Testis (tissue), 3 donors: Measurements from ENCODE around the gene ATP10A. TPM values are rescaled to one million over a fixed set of nuclear protein-coding genes. Genes with fewer than 3 reads are reported as not detected.

ENCODE experiments used
- DNase-seq: peaks from one replicate; pipeline ENCODE4 v3.0.0-alpha.2; 2019
- H3K27ac ChIP-seq, 2 donors: fragments of 200-600 bp; sonication (generic); one replicate each; pipeline ENCODE4 v1.5.1; 2019
- H3K27me3 ChIP-seq: fragments of 200-600 bp; sonication (generic); one replicate; pipeline ENCODE4 v1.5.1; 2019
- H3K36me3 ChIP-seq: fragments of 200-600 bp; sonication (generic); one replicate; pipeline ENCODE4 v1.5.1; 2017; ENCODE audit warnings: low read depth; ENCODE audit errors: missing control alignments
- H3K4me1 ChIP-seq: fragments of 200-600 bp; sonication (generic); one replicate; pipeline ENCODE4 v1.5.1; 2019
- H3K4me3 ChIP-seq, 2 donors: fragments of 200-600 bp; sonication (generic); one replicate each; pipeline ENCODE4 v1.5.1; 2017 to 2019
- H3K9me3 ChIP-seq: fragments of 200-600 bp; sonication (generic); one replicate; pipeline ENCODE4 v1.5.1; 2017
- CTCF ChIP-seq, 3 experiments: fragments of 450-650 bp in 2 of 3; fragments of 200-600 bp in 1 of 3; sonication (generic) in 1 of 3; IDR thresholded peaks; one replicate each; pipeline ENCODE4 v1.5.1; 2016 to 2019; ENCODE audit warnings: antibody characterized with exemption in 3 of 3, mild to moderate bottlenecking in 2 of 3, moderate library complexity in 1 of 3
- POLR2A ChIP-seq: fragments of 450-650 bp; IDR thresholded peaks from one replicate; pipeline ENCODE4 v1.6.1; 2017; ENCODE audit warnings: antibody characterized with exemption, mild to moderate bottlenecking, moderate library complexity
- WGBS, 2 donors: methylation state at CpG; one replicate each; pipeline ENCODE4 v1.1.5; 2018; 5-methylcytosine and 5-hydroxymethylcytosine counted together
- intact Hi-C: fragments of 100-400 bp; cut with DNase I; formaldehyde crosslinking; loops from one replicate; pipeline ENCODE4 v1.15.1; 2023; ENCODE audit warnings: low total_unique reads
- polyA plus RNA-seq: library from polyadenylated mRNA; stranded (reverse); fragments of 350-450 nt; fragmentation: Illumina TruSeq; extraction: RNeasy Lipid Tissue Mini Kit (QIAGEN cat#74804); gene quantifications from one replicate; pipeline ENCODE4 v1.2.3, GENCODE V29; 2014; ENCODE audit warnings: low read depth, low replicate concordance; ENCODE audit not compliant: insufficient read depth
- total RNA-seq, 2 donors: library from RNA; depleted of rRNA; stranded (reverse); fragments of >200 nt; gene quantifications; one replicate each; pipeline ENCODE4 v1.2.3, GENCODE V29; 2016

The ATP10A gene
- total and polyA plus RNA-seq, 3 donors from 2014 or later = 13.6 to 26.5 (median 22.8) TPM

DNA sequence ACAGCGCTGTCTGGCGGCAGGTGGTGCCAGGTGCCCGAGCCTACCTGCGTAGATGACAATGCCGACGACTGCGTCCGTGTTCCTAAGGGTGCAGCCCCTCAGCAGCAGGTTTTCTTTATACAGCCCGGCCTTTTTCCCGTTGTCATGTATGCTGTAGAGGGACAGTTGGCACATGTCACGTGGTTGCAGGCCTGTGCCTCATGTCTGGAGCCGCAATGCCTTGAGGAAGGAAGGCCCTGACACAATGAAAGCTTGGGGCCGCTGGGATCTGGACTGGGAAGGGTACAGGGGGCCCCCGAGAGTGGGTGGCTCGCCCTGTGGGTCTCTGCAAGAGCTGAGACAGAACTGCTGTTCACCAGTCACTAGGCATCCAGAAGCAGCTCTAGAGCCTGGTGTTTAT is 136.0 kb downstream of the ATP10A start:
- H3K27me3 ChIP-seq = no peaks in the 10 kb centered on the region
- WGBS, 2 donors = 53 to 74% methylated on average over 12 to 15 of the region's 15 CpGs
- intact Hi-C loops = no loop called here
- no peaks in the 10 kb centered on the region for H3K36me3 ChIP-seq
- H3K9me3 ChIP-seq = no peaks in the 10 kb centered on the region
- TF ChIP-seq CTCF (IDR thresholded peaks at IDR 0.05) (no peak), POLR2A (no peak)
- DNase-seq = peak; percentile 12
- H3K4me1 ChIP-seq = no peaks in the 10 kb centered on the region
- H3K4me3 ChIP-seq = no peak overlapping the region
- H3K27ac ChIP-seq = no peak overlapping the region

GRCh38 chr15:25725758-25726157 is 137.4 kb downstream of the ATP10A start:
- intact Hi-C loops = no loop called here
- Histone ChIP-seq H3K4me3 (no peak overlapping the region), H3K4me1 (no peaks in the 10 kb centered on the region), H3K27me3 (no peaks in the 10 kb centered on the region), H3K36me3 (no peaks in the 10 kb centered on the region), H3K27ac (no peak overlapping the region), H3K9me3 (no peaks in the 10 kb centered on the region)
- DNase-seq = peak; percentile 2
- TF ChIP-seq CTCF (IDR thresholded peaks at IDR 0.05) = no peak
- no peak for TF ChIP-seq POLR2A
- 93 to 98% methylated on average over 14 of the region's 14 CpGs for WGBS, 2 donors

- H3K27me3 ChIP-seq = no peaks in the 10 kb centered on the region
- H3K4me1 ChIP-seq = no peaks in the 10 kb centered on the region
- no peaks in the 10 kb centered on the region for H3K9me3 ChIP-seq
- no peak for TF ChIP-seq CTCF (IDR thresholded peaks at IDR 0.05)
- no peak for TF ChIP-seq POLR2A
- H3K36me3 ChIP-seq = no peaks in the 10 kb centered on the region
- no peak overlapping the region for H3K4me3 ChIP-seq
- no peak overlapping the region for H3K27ac ChIP-seq
- DNase-seq = peak; percentile 1
- 95 to 96% methylated on average over 4 to 7 of the region's 7 CpGs for WGBS, 2 donors
- intact Hi-C loops = no loop called here
These were observed 138.2 kb downstream of the ATP10A start for GRCh38 chr15:25724899-25725298.

- 73 to 88% methylated on average over 8 of the region's 8 CpGs for WGBS, 2 donors
- Histone ChIP-seq H3K9me3 (no peaks in the 10 kb centered on the region), H3K27ac (no peak overlapping the region), H3K4me3 (no peak overlapping the region), H3K36me3 (no peaks in the 10 kb centered on the region), H3K27me3 (no peaks in the 10 kb centered on the region), H3K4me1 (no peaks in the 10 kb centered on the region)
- DNase-seq = no peak
- no peak for TF ChIP-seq CTCF (IDR thresholded peaks at IDR 0.05)
- TF ChIP-seq POLR2A = no peak
- intact Hi-C loops = no loop called here
These were observed 141.5 kb downstream of the ATP10A start for GRCh38 chr15:25721605-25721955.

DNA sequence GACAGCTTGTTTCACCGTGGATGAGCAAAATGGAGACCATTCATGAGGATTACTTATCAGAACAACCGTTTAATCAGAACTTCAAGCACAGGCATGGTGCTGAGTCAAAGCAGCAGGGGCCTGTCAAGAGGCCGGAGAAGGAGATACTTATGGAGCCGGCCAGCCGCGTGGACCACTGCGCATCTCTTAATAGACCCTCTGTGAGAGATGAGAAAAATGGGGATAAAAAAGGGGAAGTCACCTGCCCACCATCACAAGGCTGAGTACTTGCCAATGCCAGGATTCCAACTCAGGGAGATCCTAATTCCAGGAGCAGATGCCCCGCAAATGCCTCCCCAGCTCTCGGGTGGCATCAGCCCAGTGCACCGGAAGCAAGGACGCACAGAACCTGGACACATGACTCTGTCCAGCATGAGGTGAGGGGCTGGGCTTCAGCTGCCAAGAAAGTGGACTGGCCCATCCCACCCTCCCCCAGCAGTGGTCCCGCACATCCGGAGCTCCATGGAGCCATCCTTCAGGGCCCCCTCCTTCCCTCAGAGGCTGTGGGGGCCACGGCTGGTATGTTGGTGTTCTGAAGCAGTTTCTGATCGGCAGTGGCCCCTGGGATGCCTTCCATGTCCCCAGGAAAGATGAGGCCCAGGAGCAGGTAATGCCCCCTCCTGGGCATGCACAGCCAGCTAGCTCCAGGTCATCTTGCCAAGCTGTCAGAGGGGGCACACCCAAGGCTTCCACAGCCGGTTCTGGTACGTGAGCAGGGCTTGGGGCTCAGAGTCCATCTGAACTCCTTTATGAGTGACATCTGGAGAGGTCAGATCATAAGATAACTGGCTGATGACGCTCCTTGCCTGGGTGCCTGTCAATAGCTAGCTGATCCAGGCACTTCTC is 143.8 kb downstream of the ATP10A start:
- no peak overlapping the region for H3K4me3 ChIP-seq
- intact Hi-C loops = no loop called here
- H3K27me3 ChIP-seq = no peaks in the 10 kb centered on the region
- 85 to 86% methylated on average over 14 to 16 of the region's 18 CpGs for WGBS, 2 donors
- H3K4me1 ChIP-seq = no peaks in the 10 kb centered on the region
- no peaks in the 10 kb centered on the region for H3K9me3 ChIP-seq
- no peak for DNase-seq
- no peaks in the 10 kb centered on the region for H3K36me3 ChIP-seq
- no peak overlapping the region for H3K27ac ChIP-seq
- TF ChIP-seq CTCF (IDR thresholded peaks at IDR 0.05) (no peak), POLR2A (no peak)
